HUDEP-2 (cell line): ENCODE results near the gene MPHOSPH9.

ENCODE experiments used
- DNase-seq, 76 experiments: peaks; one replicate each; lab custom pipeline; 2025; ENCODE audit not compliant: unreplicated experiment in 76 of 76; lab: John Stamatoyannopoulos, UW

MPHOSPH9 gene

GRCh38 chr12:123232807-123233504, at the start of gene MPHOSPH9, which contains the start of gene MTRFR:
Gene MPHOSPH9, minus strand, starts transcription at chr12:123233141. Its CDS starts 2,777 bp downstream, at chr12:123230364.
Gene MTRFR, plus strand, starts transcription at chr12:123233436. Its CDS starts 20,239 bp downstream, at chr12:123253675.
- DNase-seq: peak; percentile 63 to 100 (median 98)

- no peak for DNase-seq
Observed at GRCh38 chr12:123282111-123282510, 49.2 kb upstream of the MPHOSPH9 start.

GRCh38 chr12:123280971-123281370, 48.0 kb upstream of the MPHOSPH9 start:
- DNase-seq: no peak

GRCh38 chr12:123278101-123278627, 45.2 kb upstream of the MPHOSPH9 start:
- no peak for DNase-seq

- no peak for DNase-seq
Observed at GRCh38 chr12:123273166-123273565, 40.2 kb upstream of the MPHOSPH9 start.

GRCh38 chr12:123271001-123271668, 38.2 kb upstream of the MPHOSPH9 start:
- DNase-seq: peak in 57 of 76 experiments; percentile 11 to 74 (median 42)

- DNase-seq: peak in 4 of 76 experiments; percentile 9 to 22 (median 22)
Observed at GRCh38 chr12:123270214-123271000, 37.5 kb upstream of the MPHOSPH9 start.

GRCh38 chr12:123269896-123270213, 36.9 kb upstream of the MPHOSPH9 start:
- no peak for DNase-seq

GRCh38 chr12:123269395-123269892, 36.5 kb upstream of the MPHOSPH9 start:
- DNase-seq: peak in 4 of 76 experiments; percentile 3 to 6 (median 4)

- no peak for DNase-seq
Observed at GRCh38 chr12:123268850-123269249, 35.9 kb upstream of the MPHOSPH9 start.

- no peak for DNase-seq
Observed at GRCh38 chr12:123267991-123268843, 35.3 kb upstream of the MPHOSPH9 start.

- DNase-seq: no peak
Observed at GRCh38 chr12:123267335-123267920, 34.5 kb upstream of the MPHOSPH9 start.

GRCh38 chr12:123266679-123267277, 33.8 kb upstream of the MPHOSPH9 start:
- no peak for DNase-seq

GRCh38 chr12:123265851-123266678, 33.1 kb upstream of the MPHOSPH9 start:
- DNase-seq: no peak

GRCh38 chr12:123264642-123265041, 31.7 kb upstream of the MPHOSPH9 start:
- no peak for DNase-seq

GRCh38 chr12:123263196-123263817, 30.4 kb upstream of the MPHOSPH9 start:
- DNase-seq: no peak

GRCh38 chr12:123261196-123261595, 28.3 kb upstream of the MPHOSPH9 start:
- DNase-seq: no peak

- no peak for DNase-seq
Observed at GRCh38 chr12:123260081-123260480, 27.1 kb upstream of the MPHOSPH9 start.
